Measurements from ENCODE around the gene LRFN3.

DNA sequence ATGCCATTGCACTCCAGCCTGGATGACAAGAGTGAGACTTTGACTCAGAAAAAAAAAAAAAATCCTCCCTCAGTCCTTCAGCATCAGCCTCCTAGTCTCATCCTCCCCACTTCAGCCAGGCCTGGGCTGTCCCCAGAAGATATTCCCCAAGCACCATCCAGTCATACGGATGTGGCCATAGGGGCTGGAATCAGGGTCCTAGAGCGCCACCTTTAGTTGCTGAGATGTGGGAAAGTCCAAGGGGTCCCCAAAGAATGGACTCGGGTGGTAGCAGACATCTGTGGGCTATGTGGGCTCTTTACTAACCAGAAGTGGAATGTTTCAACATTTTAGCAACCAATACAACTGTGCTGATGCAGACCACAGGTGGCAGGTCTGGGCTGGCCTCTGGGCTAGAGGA is 25.0 kb upstream of the LRFN3 start:
- TF ChIP-seq CTCF (conservative IDR thresholded peaks at IDR 0.05 in 1 of 2, IDR thresholded peaks at IDR 0.05 in 1 of 2; ENCODE audit: low read depth in 1 of 2, low read length in 2 of 2) (no peak), EZH2 (IDR thresholded peaks at IDR 0.05; ENCODE audit: low read length, missing control alignments) (no peak)

Data from fibroblast of lung (primary cell).